ENCODE results near the gene CCDC186.

The CCDC186 gene

GRCh38 chr10:114118514-114118913 lies 55.5 kb downstream of the CCDC186 start:
- no peak for DNase-seq
- H3K9ac ChIP-seq (ENCODE audit: low read length), result no peak overlapping the region
- no peaks in the 10 kb centered on the region for H3K4me1 ChIP-seq (ENCODE audit: control insufficient read depth, insufficient read depth, low read depth, low read length)
- H2BK12ac ChIP-seq (ENCODE audit: low read length in 2 of 2), result no peak overlapping the region
- H3K27ac ChIP-seq (ENCODE audit: low read length, poor library complexity, severe bottlenecking), result no peak overlapping the region
- H3K4me2 ChIP-seq (ENCODE audit: low read length, poor library complexity, severe bottlenecking), result no peak overlapping the region
- no peak overlapping the region for H2BK5ac ChIP-seq (ENCODE audit: low read depth, low read length, poor library complexity, severe bottlenecking)
- H3K79me1 ChIP-seq (replicated peaks; ENCODE audit: low read length, poor library complexity, severe bottlenecking), result no peaks in the 10 kb centered on the region
- H3K27me3 ChIP-seq (ENCODE audit: control insufficient read depth in 1 of 2, insufficient read depth in 1 of 2, low read length in 2 of 2), result peaks cover 0 to 13% of the 10 kb centered on the region in 2 experiments
- no peak overlapping the region for H2BK120ac ChIP-seq (ENCODE audit: low read depth, low read length)
- H3K23ac ChIP-seq (ENCODE audit: low read length in 2 of 2), result no peak overlapping the region
- H2AFZ ChIP-seq (ENCODE audit: low read depth, low read length), result no peak overlapping the region
- H3K4me3 ChIP-seq (ENCODE audit: insufficient read depth in 1 of 2, low read depth in 1 of 2, low read length in 2 of 2), result no peak overlapping the region
- no peak overlapping the region for H3K4ac ChIP-seq (ENCODE audit: low read depth in 1 of 2, low read length in 2 of 2)
- H3K9me3 ChIP-seq (ENCODE audit: control insufficient read depth, low read length), result no peaks in the 10 kb centered on the region
- WGBS, result 100% methylated on average over 2 of the region's 2 CpGs
- peaks cover 0 to 6% of the 10 kb centered on the region in 2 experiments for H3K36me3 ChIP-seq (ENCODE audit: control insufficient read depth in 1 of 2, insufficient read depth in 2 of 2, low read depth in 1 of 2, low read length in 2 of 2)
- no peak overlapping the region for H2BK15ac ChIP-seq (ENCODE audit: low read depth, poor library complexity, severe bottlenecking)
- H3K14ac ChIP-seq (ENCODE audit: low read length in 2 of 2), result no peak overlapping the region
- no peak overlapping the region for H3K18ac ChIP-seq (ENCODE audit: low read depth in 1 of 2, low read length in 2 of 2)
- H4K8ac ChIP-seq (ENCODE audit: low read length), result no peak overlapping the region
- H4K91ac ChIP-seq (ENCODE audit: low read length), result no peak overlapping the region
- H2AK5ac ChIP-seq (ENCODE audit: low read length, severe bottlenecking), result no peak overlapping the region

DNA sequence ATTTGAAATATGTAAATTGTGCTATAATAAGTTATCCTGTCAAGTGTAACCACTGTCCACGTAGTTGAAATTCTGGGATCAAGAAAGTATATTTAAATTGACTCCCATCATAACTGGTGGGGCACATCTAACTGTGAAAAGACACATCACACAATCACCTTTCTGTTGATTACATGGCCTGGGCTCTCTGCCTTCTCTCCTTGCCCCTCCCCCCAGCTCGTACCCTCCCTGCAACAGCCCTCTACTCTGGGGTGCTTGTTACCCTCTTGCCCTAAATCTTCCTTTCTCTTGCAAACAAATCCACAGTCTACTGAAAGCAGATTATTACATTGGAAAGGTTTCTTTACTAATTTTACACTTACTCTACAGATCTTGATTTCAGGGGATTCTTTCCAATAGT lies 56.3 kb downstream of the CCDC186 start:
- Histone ChIP-seq H3K79me1 (replicated peaks; ENCODE audit: low read length, poor library complexity, severe bottlenecking) (no peaks in the 10 kb centered on the region), H2AK5ac (ENCODE audit: low read length, severe bottlenecking) (no peak overlapping the region), H3K9me3 (ENCODE audit: control insufficient read depth, low read length) (no peaks in the 10 kb centered on the region), H3K4me3 (ENCODE audit: insufficient read depth in 1 of 2, low read depth in 1 of 2, low read length in 2 of 2) (no peak overlapping the region), H2BK15ac (ENCODE audit: low read depth, poor library complexity, severe bottlenecking) (no peak overlapping the region), H2BK5ac (ENCODE audit: low read depth, low read length, poor library complexity, severe bottlenecking) (no peak overlapping the region), H3K27ac (ENCODE audit: low read length, poor library complexity, severe bottlenecking) (no peak overlapping the region), H2BK12ac (ENCODE audit: low read length in 2 of 2) (no peak overlapping the region), H4K91ac (ENCODE audit: low read length) (no peak overlapping the region), H3K27me3 (ENCODE audit: control insufficient read depth in 1 of 2, insufficient read depth in 1 of 2, low read length in 2 of 2) (peaks cover 0 to 20% of the 10 kb centered on the region in 2 experiments), H4K8ac (ENCODE audit: low read length) (no peak overlapping the region), H2AFZ (ENCODE audit: low read depth, low read length) (no peak overlapping the region), H3K14ac (ENCODE audit: low read length in 2 of 2) (no peak overlapping the region), H3K23ac (ENCODE audit: low read length in 2 of 2) (no peak overlapping the region), H3K4me2 (ENCODE audit: low read length, poor library complexity, severe bottlenecking) (no peak overlapping the region), H3K4me1 (ENCODE audit: control insufficient read depth, insufficient read depth, low read depth, low read length) (no peaks in the 10 kb centered on the region), H3K4ac (ENCODE audit: low read depth in 1 of 2, low read length in 2 of 2) (no peak overlapping the region), H3K18ac (ENCODE audit: low read depth in 1 of 2, low read length in 2 of 2) (no peak overlapping the region), H2BK120ac (ENCODE audit: low read depth, low read length) (no peak overlapping the region), H3K9ac (ENCODE audit: low read length) (no peak overlapping the region), H3K36me3 (ENCODE audit: control insufficient read depth in 1 of 2, insufficient read depth in 2 of 2, low read depth in 1 of 2, low read length in 2 of 2) (peaks cover 0 to 6% of the 10 kb centered on the region in 2 experiments)
- 69% methylated on average over 2 of the region's 2 CpGs for WGBS
- no peak for DNase-seq

DNA sequence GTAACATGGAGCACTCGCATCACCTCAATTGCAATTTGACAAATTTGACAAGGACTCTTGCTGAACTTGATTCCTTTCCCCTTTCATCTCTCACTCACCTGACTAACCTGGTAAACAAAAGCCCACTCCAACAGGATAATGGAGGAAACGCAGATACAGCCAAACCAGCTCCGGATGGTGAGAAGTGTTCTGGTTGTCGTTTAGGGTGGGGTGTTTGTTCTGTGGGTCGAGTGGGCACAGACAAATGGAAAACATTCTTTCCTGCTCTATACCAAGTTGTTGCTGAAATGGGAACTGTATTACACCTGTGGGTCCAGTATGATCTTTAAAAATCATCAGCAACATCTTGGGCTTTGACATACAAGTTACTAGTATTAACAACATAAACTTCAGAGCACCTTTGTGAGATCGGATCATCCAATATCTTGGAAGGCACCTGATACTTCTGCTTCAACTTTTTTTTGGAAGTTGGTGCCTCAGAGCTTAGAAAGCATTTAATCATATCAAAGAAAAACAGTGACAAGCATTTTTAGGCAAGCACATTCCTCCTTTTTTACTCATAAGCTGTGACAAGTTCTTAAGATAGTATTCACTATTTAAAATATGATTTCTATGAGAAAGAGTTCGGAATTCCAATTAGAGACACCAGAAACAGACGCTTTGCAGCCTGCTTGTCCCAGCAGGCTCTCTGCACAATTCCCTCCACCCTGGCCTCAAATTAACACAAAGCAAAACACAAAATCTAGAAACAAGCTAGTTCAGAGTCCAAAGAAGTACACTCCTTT lies 58.1 kb downstream of the CCDC186 start:
- Histone ChIP-seq H3K4me2 (ENCODE audit: low read length, poor library complexity, severe bottlenecking) (no peak overlapping the region), H2AK5ac (ENCODE audit: low read length, severe bottlenecking) (no peak overlapping the region), H3K4me1 (ENCODE audit: control insufficient read depth, insufficient read depth, low read depth, low read length) (no peaks in the 10 kb centered on the region), H3K4me3 (ENCODE audit: insufficient read depth in 1 of 2, low read depth in 1 of 2, low read length in 2 of 2) (no peak overlapping the region), H3K27ac (ENCODE audit: low read length, poor library complexity, severe bottlenecking) (no peak overlapping the region), H3K79me1 (replicated peaks; ENCODE audit: low read length, poor library complexity, severe bottlenecking) (no peaks in the 10 kb centered on the region), H3K23ac (ENCODE audit: low read length in 2 of 2) (no peak overlapping the region), H3K14ac (ENCODE audit: low read length in 2 of 2) (no peak overlapping the region), H4K8ac (ENCODE audit: low read length) (no peak overlapping the region), H2BK5ac (ENCODE audit: low read depth, low read length, poor library complexity, severe bottlenecking) (no peak overlapping the region), H3K27me3 (ENCODE audit: control insufficient read depth in 1 of 2, insufficient read depth in 1 of 2, low read length in 2 of 2) (peaks cover 0 to 26% of the 10 kb centered on the region in 2 experiments), H2AFZ (ENCODE audit: low read depth, low read length) (no peak overlapping the region), H2BK15ac (ENCODE audit: low read depth, poor library complexity, severe bottlenecking) (no peak overlapping the region), H2BK12ac (ENCODE audit: low read length in 2 of 2) (no peak overlapping the region), H3K9ac (ENCODE audit: low read length) (no peak overlapping the region), H3K18ac (ENCODE audit: low read depth in 1 of 2, low read length in 2 of 2) (no peak overlapping the region), H3K36me3 (ENCODE audit: control insufficient read depth in 1 of 2, insufficient read depth in 2 of 2, low read depth in 1 of 2, low read length in 2 of 2) (no peaks in the 10 kb centered on the region), H3K9me3 (ENCODE audit: control insufficient read depth, low read length) (no peaks in the 10 kb centered on the region), H4K91ac (ENCODE audit: low read length) (no peak overlapping the region), H3K4ac (ENCODE audit: low read depth in 1 of 2, low read length in 2 of 2) (no peak overlapping the region), H2BK120ac (ENCODE audit: low read depth, low read length) (no peak overlapping the region)
- WGBS, result 93% methylated on average over 4 of the region's 8 CpGs
- DNase-seq, result no peak

DNA sequence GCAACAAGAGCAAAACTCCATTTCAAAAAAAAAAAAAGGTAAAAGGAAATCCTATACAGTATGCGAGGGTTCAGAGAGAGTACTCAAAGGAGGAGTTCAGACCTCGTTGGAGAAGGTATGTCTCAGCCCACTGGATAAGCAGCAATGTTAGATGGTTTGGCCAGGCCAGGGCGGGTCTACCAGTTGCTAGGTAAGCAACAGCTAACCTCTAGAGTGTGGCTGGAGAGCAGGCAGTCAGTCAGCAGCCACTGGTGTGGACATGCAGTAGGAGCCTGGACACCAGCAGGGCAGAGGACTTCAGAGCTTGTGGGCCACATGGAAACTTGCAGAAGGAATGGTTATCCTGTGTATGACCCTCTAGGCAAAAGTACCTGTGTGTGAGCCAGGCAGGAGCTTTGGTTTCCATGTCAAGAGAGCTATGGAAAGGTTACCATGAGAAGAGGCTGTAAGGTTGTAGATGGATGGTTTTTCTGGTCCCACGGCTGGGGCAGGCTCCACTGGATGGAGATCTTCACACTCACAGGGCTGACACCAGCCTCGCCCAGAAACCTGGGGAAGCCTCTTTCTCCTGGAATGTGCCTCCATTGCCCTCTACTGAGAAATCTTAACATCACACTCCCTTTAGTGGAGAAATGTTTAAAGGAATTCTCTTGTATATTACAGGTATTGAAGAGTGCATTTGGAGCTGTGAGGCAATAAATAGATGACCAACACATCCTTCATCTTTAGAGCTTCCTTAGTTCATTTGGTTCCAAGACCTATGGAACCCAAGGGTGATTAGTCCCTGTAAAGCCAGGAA lies 63.6 kb downstream of the CCDC186 start:
- Histone ChIP-seq H2BK12ac (ENCODE audit: low read length in 2 of 2) (no peak overlapping the region), H2AK5ac (ENCODE audit: low read length, severe bottlenecking) (no peak overlapping the region), H3K23ac (ENCODE audit: low read length in 2 of 2) (no peak overlapping the region), H3K9ac (ENCODE audit: low read length) (no peak overlapping the region), H3K4ac (ENCODE audit: low read depth in 1 of 2, low read length in 2 of 2) (peak overlapping the region in 1 of 2 experiments; percentile 46), H3K79me1 (replicated peaks; ENCODE audit: low read length, poor library complexity, severe bottlenecking) (no peaks in the 10 kb centered on the region), H3K4me1 (ENCODE audit: control insufficient read depth, insufficient read depth, low read depth, low read length) (no peaks in the 10 kb centered on the region), H4K8ac (ENCODE audit: low read length) (no peak overlapping the region), H2BK5ac (ENCODE audit: low read depth, low read length, poor library complexity, severe bottlenecking) (no peak overlapping the region), H2BK15ac (ENCODE audit: low read depth, poor library complexity, severe bottlenecking) (no peak overlapping the region), H2AFZ (ENCODE audit: low read depth, low read length) (no peak overlapping the region), H3K27ac (ENCODE audit: low read length, poor library complexity, severe bottlenecking) (no peak overlapping the region), H3K14ac (ENCODE audit: low read length in 2 of 2) (no peak overlapping the region), H3K36me3 (ENCODE audit: control insufficient read depth in 1 of 2, insufficient read depth in 2 of 2, low read depth in 1 of 2, low read length in 2 of 2) (no peaks in the 10 kb centered on the region), H3K4me3 (ENCODE audit: insufficient read depth in 1 of 2, low read depth in 1 of 2, low read length in 2 of 2) (no peak overlapping the region), H2BK120ac (ENCODE audit: low read depth, low read length) (no peak overlapping the region), H3K27me3 (ENCODE audit: control insufficient read depth in 1 of 2, insufficient read depth in 1 of 2, low read length in 2 of 2) (peaks cover 0 to 43% of the 10 kb centered on the region in 2 experiments), H3K18ac (ENCODE audit: low read depth in 1 of 2, low read length in 2 of 2) (no peak overlapping the region), H3K4me2 (ENCODE audit: low read length, poor library complexity, severe bottlenecking) (no peak overlapping the region), H4K91ac (ENCODE audit: low read length) (no peak overlapping the region), H3K9me3 (ENCODE audit: control insufficient read depth, low read length) (no peaks in the 10 kb centered on the region)
- no peak for DNase-seq
- 88% methylated on average over 3 of the region's 5 CpGs for WGBS
